Activated CD8-positive, alpha-beta memory T cell treated with anti-CD3 and anti-CD28 coated beads for 4 hours (primary cell): Measurements from ENCODE around the gene RYR3.

Source experiments
- DNase-seq, 2 donors: peaks; one replicate each; pipeline ENCODE4 v3.0.0-alpha.2; 2020; ENCODE audit warnings: low read depth in 2 of 2

The RYR3 gene

GRCh38 chr15:33834892-33835743, 524.4 kb downstream of the RYR3 start:
- DNase-seq, result no peak

GRCh38 chr15:33837294-33837693, 526.5 kb downstream of the RYR3 start:
- DNase-seq, result no peak

- no peak for DNase-seq
These were observed 528.8 kb downstream of the RYR3 start for GRCh38 chr15:33839540-33839939.

GRCh38 chr15:33840615-33841014, 529.8 kb downstream of the RYR3 start:
- DNase-seq, result no peak

GRCh38 chr15:33844186-33844585, 533.4 kb downstream of the RYR3 start:
- DNase-seq, result no peak

GRCh38 chr15:33844597-33844996, 533.8 kb downstream of the RYR3 start:
- DNase-seq, result no peak

GRCh38 chr15:33846142-33846541, 535.4 kb downstream of the RYR3 start:
- DNase-seq, result no peak

- no peak for DNase-seq
These were observed 536.1 kb downstream of the RYR3 start for GRCh38 chr15:33846862-33847261.

- DNase-seq, result no peak
These were observed 537.2 kb downstream of the RYR3 start for GRCh38 chr15:33848011-33848410.

- DNase-seq, result no peak
These were observed 540.3 kb downstream of the RYR3 start for GRCh38 chr15:33851079-33851478.

GRCh38 chr15:33852094-33852493, 541.3 kb downstream of the RYR3 start:
- no peak for DNase-seq

GRCh38 chr15:33852570-33852969, 541.8 kb downstream of the RYR3 start:
- no peak for DNase-seq

- DNase-seq, result no peak
These were observed 547.0 kb downstream of the RYR3 start for GRCh38 chr15:33857726-33858125.

GRCh38 chr15:33858836-33859235, 548.1 kb downstream of the RYR3 start:
- DNase-seq, result no peak

GRCh38 chr15:33859992-33860545, 549.3 kb downstream of the RYR3 start:
- DNase-seq, result no peak

GRCh38 chr15:33860754-33861153, 550.0 kb downstream of the RYR3 start:
- no peak for DNase-seq

- DNase-seq, result no peak
These were observed 553.8 kb downstream of the RYR3 start for GRCh38 chr15:33864360-33865075.

GRCh38 chr15:33865416-33865815, 554.6 kb downstream of the RYR3 start:
- DNase-seq, result no peak

GRCh38 chr15:33866101-33866737, 555.5 kb downstream of the RYR3 start:
- no peak for DNase-seq

- no peak for DNase-seq
These were observed 561.2 kb downstream of the RYR3 start for GRCh38 chr15:33871980-33872379.

GRCh38 chr15:33872416-33873106, 561.8 kb downstream of the RYR3 start:
- no peak for DNase-seq

- no peak for DNase-seq
These were observed 563.4 kb downstream of the RYR3 start for GRCh38 chr15:33874156-33874555.
